ENCODE data around the gene MYO3B. TPM values are rescaled to one million over a fixed set of nuclear protein-coding genes. Genes with fewer than 3 reads are reported as not detected.
"Not testable (repeated sequence)": the region's sequence is repeated elsewhere in the genome, so short reads cannot be mapped to it uniquely, and the experiment has no call there.

Gene MYO3B
- total RNA-seq, 2 donors from 2014 or later: 0.16 TPM; not detected in 1

DNA sequence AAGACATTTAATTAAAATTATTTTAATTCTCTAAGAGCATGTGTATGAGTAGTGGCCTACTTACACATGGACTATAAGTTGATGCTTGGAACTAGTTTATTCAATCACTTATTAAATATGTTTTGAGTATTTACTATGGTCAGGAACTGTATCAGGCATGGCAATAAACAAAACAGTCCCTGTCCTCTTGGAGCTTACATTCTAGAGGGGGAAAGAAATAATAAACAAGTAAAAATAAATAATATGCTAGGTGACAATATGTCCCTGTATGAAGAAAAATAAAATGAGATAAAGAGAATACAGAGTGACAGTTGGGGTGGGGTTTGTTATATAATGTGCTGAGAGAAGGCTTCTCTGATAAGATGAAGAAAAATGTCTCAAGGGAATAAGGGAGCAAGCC, 74.5 kb downstream of the MYO3B start:
- no peak overlapping the region for H3K27ac Mint-ChIP-seq
- H3K27me3 Mint-ChIP-seq: peaks cover 34% of the 10 kb centered on the region
- DNase-seq (no peak), ATAC-seq (no peak)
- H3K36me3 Mint-ChIP-seq (ENCODE audit: low read depth): no peaks in the 10 kb centered on the region
- H3K9me3 ChIP-seq (ENCODE audit: control insufficient read depth, low read length, poor library complexity, severe bottlenecking): no peaks in the 10 kb centered on the region
- no peak overlapping the region for H3K4me3 Mint-ChIP-seq
- H3K4me1 Mint-ChIP-seq: no peaks in the 10 kb centered on the region

DNA sequence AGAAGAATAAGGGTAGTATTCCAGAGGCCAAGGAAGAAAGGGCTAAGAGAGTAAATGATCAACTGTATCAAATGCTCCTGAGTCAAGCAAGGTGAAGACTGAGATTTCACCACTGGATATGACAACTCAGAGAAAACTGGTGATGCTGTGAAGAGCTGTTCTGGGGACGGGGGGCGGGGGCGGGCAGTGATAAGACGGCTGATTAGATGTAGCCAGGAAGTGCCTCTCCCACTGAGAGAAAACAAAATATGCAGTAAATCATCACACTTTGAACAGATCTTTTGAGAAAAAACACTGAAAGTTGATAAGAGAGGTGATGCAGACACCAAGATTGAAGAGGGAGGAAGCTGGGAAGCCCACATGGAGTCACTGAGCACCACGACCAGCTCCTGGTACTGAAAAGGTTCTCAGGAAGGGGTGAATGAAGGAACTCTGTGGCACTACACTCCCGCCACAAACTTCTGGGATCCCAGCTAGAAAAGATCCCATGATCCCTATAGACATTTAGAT, 75.8 kb downstream of the MYO3B start:
- ATAC-seq (no peak), DNase-seq (no peak)
- Mint-ChIP-seq H3K4me3 (no peak overlapping the region), H3K36me3 (ENCODE audit: low read depth) (no peaks in the 10 kb centered on the region), H3K4me1 (no peaks in the 10 kb centered on the region), H3K27ac (no peak overlapping the region), H3K27me3 (peaks cover 34% of the 10 kb centered on the region)
- H3K9me3 ChIP-seq (ENCODE audit: control insufficient read depth, low read length, poor library complexity, severe bottlenecking): no peaks in the 10 kb centered on the region

DNA sequence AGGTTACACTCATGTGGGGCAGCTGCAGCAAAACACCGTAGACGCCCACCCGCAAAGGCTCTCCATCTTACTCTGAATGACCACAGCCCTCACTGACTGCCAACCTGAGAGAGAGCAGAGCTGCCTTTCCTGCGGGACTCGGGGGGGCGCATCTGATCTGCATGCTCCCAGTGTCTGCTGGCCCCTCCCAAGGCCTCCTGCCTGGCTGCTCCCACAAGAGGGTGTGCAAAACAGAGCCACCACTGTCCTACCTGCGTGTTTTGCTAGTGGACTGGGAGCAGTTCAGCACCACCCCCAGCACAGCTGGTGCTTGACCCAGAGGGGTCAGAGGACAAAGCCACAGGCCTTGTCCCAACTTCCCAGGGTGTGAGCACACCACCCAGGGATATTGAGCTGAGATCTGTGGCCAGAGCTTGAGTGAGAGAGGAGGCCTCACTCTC, 76.4 kb downstream of the MYO3B start:
- H3K4me3 Mint-ChIP-seq: no peak overlapping the region
- ATAC-seq: no peak

DNA sequence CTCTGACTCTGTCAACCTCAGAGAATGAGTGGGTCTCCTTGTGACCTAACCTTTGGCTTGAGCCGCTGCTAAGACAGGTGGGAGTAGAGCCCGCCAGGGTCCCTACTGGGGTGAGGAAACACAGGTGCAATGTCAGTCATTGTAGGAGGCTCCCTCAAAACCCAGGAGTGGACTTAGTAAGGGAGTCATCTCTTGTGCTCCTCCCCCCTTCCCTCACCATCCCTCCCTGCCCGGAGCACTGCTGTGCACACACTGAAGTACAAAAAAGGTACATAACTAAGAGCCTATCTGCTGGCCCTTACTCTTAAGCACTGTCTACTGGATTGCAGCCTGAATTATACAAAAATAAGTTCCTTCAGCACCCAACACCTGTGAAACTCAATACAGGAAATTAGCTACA, 77.2 kb downstream of the MYO3B start:
- H3K9me3 ChIP-seq (ENCODE audit: control insufficient read depth, low read length, poor library complexity, severe bottlenecking): no peaks in the 10 kb centered on the region
- ATAC-seq: no peak
- H3K27ac Mint-ChIP-seq: no peak overlapping the region
- H3K27me3 Mint-ChIP-seq: peaks cover 30% of the 10 kb centered on the region
- no peak overlapping the region for H3K4me3 Mint-ChIP-seq
- H3K36me3 Mint-ChIP-seq (ENCODE audit: low read depth): no peaks in the 10 kb centered on the region
- H3K4me1 Mint-ChIP-seq: no peaks in the 10 kb centered on the region
- DNase-seq: no peak

More for the DNA sequence above, 76.4 kb downstream of the MYO3B start:
- Mint-ChIP-seq H3K27ac (no peak overlapping the region), H3K27me3 (peaks cover 30% of the 10 kb centered on the region), H3K4me1 (no peaks in the 10 kb centered on the region), H3K36me3 (ENCODE audit: low read depth) (no peaks in the 10 kb centered on the region)
- no peak for DNase-seq
- H3K9me3 ChIP-seq (ENCODE audit: control insufficient read depth, low read length, poor library complexity, severe bottlenecking): no peaks in the 10 kb centered on the region

DNA sequence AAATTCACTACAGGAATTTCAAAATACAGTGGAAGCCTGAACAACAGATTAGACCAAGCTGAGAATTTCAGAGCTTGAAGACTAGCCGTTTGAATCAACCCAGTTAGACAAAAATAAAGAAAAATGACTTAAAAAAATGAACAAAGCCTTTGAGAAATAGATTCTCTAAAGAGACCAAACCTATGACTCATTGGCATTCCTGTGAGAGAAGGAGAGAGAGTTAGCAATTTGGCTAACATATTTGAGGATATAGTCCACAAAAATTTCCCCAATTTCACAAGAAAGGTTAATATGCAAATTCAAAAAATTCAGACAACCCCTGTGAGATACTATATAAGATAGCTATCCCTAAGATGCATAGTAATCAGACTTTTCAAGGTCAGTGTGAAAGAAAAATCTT, 78.0 kb downstream of the MYO3B start:
- Mint-ChIP-seq H3K4me1 (no peaks in the 10 kb centered on the region), H3K36me3 (ENCODE audit: low read depth) (no peaks in the 10 kb centered on the region), H3K27ac (no peak overlapping the region), H3K4me3 (no peak overlapping the region), H3K27me3 (peaks cover 30% of the 10 kb centered on the region)
- no peak for ATAC-seq
- no peak for DNase-seq
- H3K9me3 ChIP-seq (ENCODE audit: control insufficient read depth, low read length, poor library complexity, severe bottlenecking): no peaks in the 10 kb centered on the region

DNA sequence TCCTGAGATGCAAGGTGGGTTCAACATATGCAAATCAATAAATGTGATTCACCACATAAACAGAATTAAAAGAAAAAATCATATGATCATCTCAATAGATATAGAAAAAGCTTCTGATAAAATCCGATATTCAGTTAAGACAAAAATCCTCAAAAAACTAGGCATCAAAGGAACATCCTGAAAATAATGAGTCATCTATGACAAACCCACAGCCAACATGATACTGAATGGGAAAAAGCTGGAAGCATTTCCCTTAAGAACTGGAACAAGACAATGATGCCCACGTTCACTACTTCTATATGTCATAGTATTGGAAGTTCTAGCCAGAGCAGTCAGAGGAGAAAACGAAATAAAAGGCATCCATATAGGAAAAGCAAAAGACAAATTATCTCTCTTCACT, 80.4 kb downstream of the MYO3B start:
- no peaks in the 10 kb centered on the region for H3K36me3 Mint-ChIP-seq (ENCODE audit: low read depth)

DNA sequence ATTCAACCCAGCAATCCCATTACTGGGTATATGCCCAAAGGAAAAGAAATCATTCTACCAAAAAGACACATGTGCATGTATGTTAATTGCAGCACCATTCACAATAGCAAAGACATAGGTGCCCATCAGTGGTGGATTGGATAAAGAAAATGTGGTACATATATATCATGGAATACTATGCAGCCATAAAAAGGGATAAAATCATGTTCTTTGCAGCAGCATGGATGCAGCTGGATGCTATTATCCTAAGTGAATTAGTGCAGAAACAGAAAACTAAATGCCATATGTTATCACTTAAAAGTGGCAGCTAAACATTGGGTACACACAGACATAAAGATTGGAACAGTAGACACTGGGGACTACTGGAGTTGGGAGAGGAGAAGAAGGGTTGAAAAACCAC, 82.2 kb downstream of the MYO3B start:
- ATAC-seq (no peak), DNase-seq (no peak)
- no peak overlapping the region for H3K27ac Mint-ChIP-seq
- H3K9me3 ChIP-seq (ENCODE audit: control insufficient read depth, low read length, poor library complexity, severe bottlenecking): no peaks in the 10 kb centered on the region
- no peaks in the 10 kb centered on the region for H3K36me3 Mint-ChIP-seq (ENCODE audit: low read depth)
- peaks cover 13% of the 10 kb centered on the region for H3K27me3 Mint-ChIP-seq
- no peaks in the 10 kb centered on the region for H3K4me1 Mint-ChIP-seq
- no peak overlapping the region for H3K4me3 Mint-ChIP-seq

More for the DNA sequence above, 80.4 kb downstream of the MYO3B start:
- H3K27ac Mint-ChIP-seq: no peak overlapping the region
- DNase-seq: no peak
- H3K4me1 Mint-ChIP-seq: no peaks in the 10 kb centered on the region
- H3K4me3 Mint-ChIP-seq: no peak overlapping the region
- H3K27me3 Mint-ChIP-seq: peaks cover 26% of the 10 kb centered on the region
- no peaks in the 10 kb centered on the region for H3K9me3 ChIP-seq (ENCODE audit: control insufficient read depth, low read length, poor library complexity, severe bottlenecking)
- no peak for ATAC-seq

DNA sequence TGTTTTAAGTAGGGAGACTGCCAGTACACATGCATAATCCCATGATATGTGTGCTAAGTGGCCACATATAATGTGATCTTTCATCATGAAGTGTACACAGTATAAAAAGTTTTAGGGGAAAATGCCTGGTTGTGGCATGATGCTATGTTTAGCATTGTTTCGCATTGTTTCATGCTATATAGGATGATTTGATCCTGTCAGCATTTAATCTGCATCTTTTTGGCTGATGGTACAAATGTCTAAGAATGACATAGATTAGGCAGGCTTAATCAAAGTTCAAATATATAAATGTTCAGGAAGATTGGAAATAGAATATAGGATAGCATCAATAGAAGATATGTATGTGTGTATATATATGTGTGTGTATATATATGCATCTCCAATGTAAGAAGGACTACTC, 83.6 kb downstream of the MYO3B start:
- Mint-ChIP-seq H3K36me3 (ENCODE audit: low read depth) (no peaks in the 10 kb centered on the region), H3K4me1 (no peaks in the 10 kb centered on the region), H3K4me3 (no peak overlapping the region), H3K27me3 (no peaks in the 10 kb centered on the region), H3K27ac (no peak overlapping the region)
- ATAC-seq (no peak), DNase-seq (no peak)
- no peaks in the 10 kb centered on the region for H3K9me3 ChIP-seq (ENCODE audit: control insufficient read depth, low read length, poor library complexity, severe bottlenecking)

DNA sequence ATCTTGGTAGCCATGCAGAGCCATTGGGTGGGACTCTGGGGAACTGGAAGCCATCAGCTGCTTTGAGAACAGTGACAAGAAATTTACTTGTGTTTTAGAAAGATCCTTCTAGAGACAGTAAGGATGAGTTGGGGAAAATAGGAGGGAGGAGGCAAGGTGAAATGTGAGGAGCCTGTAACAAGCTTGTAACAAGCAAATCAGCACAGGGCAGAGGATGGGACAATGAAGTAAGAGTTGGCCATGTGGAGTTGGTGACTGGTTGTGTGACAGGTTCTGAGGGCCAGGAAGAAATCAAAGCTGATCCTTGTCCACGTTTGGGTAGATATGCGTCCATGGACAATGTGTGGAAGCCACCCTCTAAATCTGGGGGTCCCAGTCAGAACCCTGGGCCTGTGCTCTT, 84.4 kb downstream of the MYO3B start:
- Mint-ChIP-seq H3K27me3 (no peaks in the 10 kb centered on the region), H3K36me3 (ENCODE audit: low read depth) (no peaks in the 10 kb centered on the region), H3K4me1 (no peaks in the 10 kb centered on the region), H3K4me3 (no peak overlapping the region), H3K27ac (no peak overlapping the region)
- ATAC-seq: no peak
- DNase-seq: no peak
- no peaks in the 10 kb centered on the region for H3K9me3 ChIP-seq (ENCODE audit: control insufficient read depth, low read length, poor library complexity, severe bottlenecking)

DNA sequence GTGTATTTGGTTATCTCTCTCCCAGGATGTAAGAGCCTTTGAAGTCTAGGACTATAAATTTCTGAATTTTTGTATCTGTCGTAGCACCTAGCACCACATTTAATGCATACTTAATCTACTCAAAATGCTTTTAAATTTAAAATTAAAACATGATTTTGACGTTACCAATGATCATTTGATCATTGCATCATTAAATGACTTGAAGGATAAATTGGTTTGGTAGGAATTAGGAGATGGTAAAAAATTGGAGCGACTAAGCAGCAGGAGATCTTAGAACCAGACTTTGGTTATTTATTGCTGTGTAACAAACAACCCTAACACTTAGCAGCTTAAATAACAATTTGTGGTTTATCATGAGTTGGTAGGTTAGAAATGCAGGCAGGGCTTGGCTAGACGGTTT, 84.9 kb downstream of the MYO3B start:
- ATAC-seq (no peak), DNase-seq (no peak)
- no peaks in the 10 kb centered on the region for H3K36me3 Mint-ChIP-seq (ENCODE audit: low read depth)
- H3K27me3 Mint-ChIP-seq: no peaks in the 10 kb centered on the region
- no peaks in the 10 kb centered on the region for H3K4me1 Mint-ChIP-seq
- no peaks in the 10 kb centered on the region for H3K9me3 ChIP-seq (ENCODE audit: control insufficient read depth, low read length, poor library complexity, severe bottlenecking)
- H3K27ac Mint-ChIP-seq: no peak overlapping the region
- no peak overlapping the region for H3K4me3 Mint-ChIP-seq

DNA sequence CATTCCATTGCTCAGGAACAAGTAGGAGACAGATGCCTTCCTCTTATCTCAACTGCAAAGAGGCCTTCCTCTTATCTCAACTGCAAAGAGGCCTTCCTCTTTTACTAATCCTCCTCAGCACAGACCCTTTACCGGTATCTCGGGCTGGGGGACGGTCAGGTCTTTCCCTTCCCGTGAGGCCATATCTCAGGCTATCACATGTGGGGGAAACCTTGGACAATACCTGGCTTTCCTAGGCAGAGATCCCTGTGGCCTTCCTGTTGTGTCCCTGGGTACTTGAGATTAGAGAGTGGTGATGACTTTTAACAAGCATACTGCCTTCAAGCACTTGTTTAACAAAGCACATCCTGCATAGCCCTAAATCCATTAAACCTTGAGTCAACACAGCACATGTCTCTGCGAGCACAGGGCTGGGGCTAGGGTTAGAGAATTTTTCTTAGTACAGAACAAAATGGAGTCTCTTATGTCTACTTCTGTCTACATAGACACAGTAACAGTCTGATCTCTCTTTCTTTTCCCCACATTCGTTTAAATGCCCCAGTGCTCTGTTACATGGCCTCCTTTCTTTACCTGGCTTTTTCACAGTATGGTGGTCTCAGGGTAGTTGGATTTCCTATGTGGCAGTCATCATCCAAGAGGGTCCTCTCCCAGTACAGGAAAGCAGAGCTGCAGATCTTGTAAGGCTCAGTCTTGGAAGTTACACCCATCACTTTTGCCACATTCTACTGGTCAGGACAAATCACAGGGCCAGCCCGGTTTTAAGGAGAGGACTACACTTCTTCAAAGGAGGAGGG, 86.0 kb downstream of the MYO3B start:
- not testable (repeated sequence) for H3K4me1 Mint-ChIP-seq; DNase-seq; ATAC-seq; H3K27ac Mint-ChIP-seq; H3K27me3 Mint-ChIP-seq; H3K36me3 Mint-ChIP-seq (ENCODE audit: low read depth); H3K4me3 Mint-ChIP-seq; H3K9me3 ChIP-seq (ENCODE audit: control insufficient read depth, low read length, poor library complexity, severe bottlenecking)

DNA sequence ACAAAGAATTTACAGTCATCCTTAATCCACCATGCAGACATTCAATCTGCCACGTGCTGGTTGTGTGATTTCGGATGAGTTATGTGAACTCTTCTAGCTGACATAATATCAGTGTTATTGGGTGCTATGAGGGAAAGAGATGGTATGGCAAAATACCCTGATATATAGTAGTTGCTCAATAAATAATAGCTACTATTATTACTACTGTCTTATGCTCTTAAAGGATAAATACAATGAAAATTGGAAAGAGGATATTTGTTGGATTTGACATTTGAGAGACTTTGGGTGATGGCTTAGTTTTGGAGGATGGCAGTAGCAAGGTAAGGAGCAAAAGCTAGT, 86.5 kb downstream of the MYO3B start:
- H3K4me1 Mint-ChIP-seq: no peaks in the 10 kb centered on the region
- ATAC-seq: no peak
- H3K27me3 Mint-ChIP-seq: no peaks in the 10 kb centered on the region
- no peak overlapping the region for H3K4me3 Mint-ChIP-seq
- H3K27ac Mint-ChIP-seq: no peak overlapping the region
- H3K9me3 ChIP-seq (ENCODE audit: control insufficient read depth, low read length, poor library complexity, severe bottlenecking): no peaks in the 10 kb centered on the region
- H3K36me3 Mint-ChIP-seq (ENCODE audit: low read depth): no peaks in the 10 kb centered on the region
- DNase-seq: no peak

DNA sequence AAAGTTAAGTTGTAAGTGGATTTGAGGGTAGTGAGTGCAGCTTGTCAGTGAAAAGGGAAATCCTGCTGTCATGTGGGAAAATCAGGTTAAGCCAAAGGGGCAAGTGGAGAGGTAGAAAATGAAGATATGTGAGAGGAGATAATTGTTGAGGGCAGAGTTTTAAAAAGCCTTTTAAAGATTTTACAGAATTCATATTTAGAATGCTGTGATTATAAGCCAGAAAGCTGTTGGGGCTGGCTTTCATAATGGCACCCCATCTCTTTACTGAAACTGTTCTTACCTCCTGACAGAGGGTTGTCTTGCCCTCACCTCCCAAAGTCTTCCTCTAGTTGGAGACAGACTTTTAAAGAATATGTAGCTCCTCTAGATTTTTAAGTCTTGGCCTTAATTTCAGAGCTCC, 86.9 kb downstream of the MYO3B start:
- DNase-seq (no peak), ATAC-seq (no peak)
- Mint-ChIP-seq H3K36me3 (ENCODE audit: low read depth) (no peaks in the 10 kb centered on the region), H3K4me1 (no peaks in the 10 kb centered on the region), H3K27ac (no peak overlapping the region), H3K27me3 (no peaks in the 10 kb centered on the region), H3K4me3 (no peak overlapping the region)
- H3K9me3 ChIP-seq (ENCODE audit: control insufficient read depth, low read length, poor library complexity, severe bottlenecking): no peaks in the 10 kb centered on the region

DNA sequence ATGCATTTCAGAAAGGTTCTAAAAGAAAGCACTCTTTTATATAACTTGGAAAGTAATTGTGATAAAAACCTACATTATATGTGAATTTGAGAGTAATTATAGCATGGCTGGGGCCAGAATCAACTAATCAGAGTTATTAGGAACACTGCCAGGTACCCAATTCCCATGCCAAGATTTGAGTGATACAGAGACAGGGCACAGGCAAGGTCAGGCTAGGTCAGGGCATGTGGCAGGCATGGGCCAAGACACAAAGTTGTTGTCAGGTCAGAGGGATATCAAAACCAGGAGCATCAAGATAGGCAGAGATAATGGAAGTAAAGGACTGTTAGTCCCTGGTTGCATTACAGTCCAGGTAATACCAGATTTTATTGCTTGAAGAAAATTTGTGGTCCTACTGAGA, 87.4 kb downstream of the MYO3B start:
- no peak overlapping the region for H3K4me3 Mint-ChIP-seq
- no peaks in the 10 kb centered on the region for H3K36me3 Mint-ChIP-seq (ENCODE audit: low read depth)
- no peaks in the 10 kb centered on the region for H3K9me3 ChIP-seq (ENCODE audit: control insufficient read depth, low read length, poor library complexity, severe bottlenecking)
- H3K4me1 Mint-ChIP-seq: no peaks in the 10 kb centered on the region
- ATAC-seq (no peak), DNase-seq (no peak)
- H3K27me3 Mint-ChIP-seq: peaks cover under 1% of the 10 kb centered on the region
- no peak overlapping the region for H3K27ac Mint-ChIP-seq

Data from T-helper 17 cell (primary cell).